Naive thymus-derived CD4-positive, alpha-beta T cell (primary cell): Measurements from ENCODE around the gene STAM. TPM values are rescaled to one million over a fixed set of nuclear protein-coding genes. Genes with fewer than 3 reads are reported as not detected.

Source experiments
- ATAC-seq: fragments of 150-1000 bp; cut with Tn5 transposase; 2 replicates; pipeline ENCODE4 v1.10.0; 2021; ENCODE audit warnings: mild to moderate bottlenecking, moderate library complexity
- CTCF ChIA-PET: fragments of 350-600 bp; sonication (Branson Sonifier 250); formaldehyde crosslinking; loops from one replicate; lab custom pipeline; 2021; ENCODE audit warnings: antibody characterized with exemption; lab: Charles Lee
- POLR2A ChIA-PET: fragments of 350-600 bp; sonication (Branson Sonifier 250); formaldehyde crosslinking; loops from one replicate; lab custom pipeline; 2021; ENCODE audit warnings: antibody characterized with exemption, inconsistent platforms; lab: Charles Lee
- DNase-seq, 9 donors: peaks; one replicate each; pipeline versions ENCODE4 v3.0.0 to v3.0.0-alpha.2; 2020 to 2022; ENCODE audit warnings: mixed read lengths in 1 of 9
- H3K27ac ChIP-seq: one replicate; pipeline ENCODE4 v1.7.0; 2013; ENCODE audit warnings: mild to moderate bottlenecking, low read depth, low read length, moderate library complexity
- H3K27me3 ChIP-seq, 2 donors: one replicate each; pipeline ENCODE4 v1.7.0; 2013; ENCODE audit warnings: low read length in 2 of 2, mild to moderate bottlenecking in 2 of 2, moderate library complexity in 2 of 2; ENCODE audit not compliant: control insufficient read depth in 2 of 2, insufficient read depth in 2 of 2
- H3K36me3 ChIP-seq, 3 experiments: 1 replicate in 2 of 3; 2 replicates in 1 of 3; pipeline ENCODE4 v1.7.0; 2013; ENCODE audit warnings: low read length in 3 of 3, mild to moderate bottlenecking in 3 of 3, moderate library complexity in 1 of 3; ENCODE audit not compliant: insufficient read depth in 3 of 3, control insufficient read depth in 2 of 3
- H3K4me1 ChIP-seq, 2 donors: one replicate each; pipeline ENCODE4 v1.7.0; 2013; ENCODE audit warnings: low read length in 2 of 2, mild to moderate bottlenecking in 2 of 2, moderate library complexity in 1 of 2; ENCODE audit not compliant: control insufficient read depth in 2 of 2, insufficient read depth in 2 of 2
- H3K4me3 ChIP-seq: 2 replicates; pipeline ENCODE4 v1.7.0; 2013; ENCODE audit warnings: mild to moderate bottlenecking, low read length
- H3K9me3 ChIP-seq, 3 experiments: 1 replicate in 2 of 3; 2 replicates in 1 of 3; pipeline ENCODE4 v1.7.0; 2013; ENCODE audit warnings: low read length in 3 of 3; ENCODE audit not compliant: control insufficient read depth in 2 of 3
- H3K27ac Mint-ChIP-seq, 9 donors: one replicate each; pipeline ENCODE4 v1.8.0; 2020 to 2022; ENCODE audit warnings: mixed read lengths in 9 of 9, mild to moderate bottlenecking in 8 of 9, moderate library complexity in 5 of 9, inconsistent platforms in 2 of 9
- H3K27me3 Mint-ChIP-seq, 5 donors: one replicate each; pipeline ENCODE4 v1.8.0; 2021 to 2022; ENCODE audit warnings: mixed read lengths in 5 of 5, mild to moderate bottlenecking in 1 of 5
- H3K36me3 Mint-ChIP-seq, 5 donors: one replicate each; pipeline ENCODE4 v1.8.0; 2020 to 2022; ENCODE audit warnings: mixed read lengths in 5 of 5, mild to moderate bottlenecking in 3 of 5, inconsistent platforms in 1 of 5
- H3K4me1 Mint-ChIP-seq, 7 donors: one replicate each; pipeline ENCODE4 v1.8.0; 2020 to 2022; ENCODE audit warnings: mixed read lengths in 7 of 7, mild to moderate bottlenecking in 3 of 7, inconsistent platforms in 1 of 7
- H3K4me3 Mint-ChIP-seq, 10 donors: one replicate each; pipeline ENCODE4 v1.8.0; 2020 to 2022; ENCODE audit warnings: mild to moderate bottlenecking in 10 of 10, mixed read lengths in 10 of 10, moderate library complexity in 6 of 10, inconsistent platforms in 2 of 10
- H3K9me3 Mint-ChIP-seq, 11 donors: one replicate each; pipeline ENCODE4 v1.8.0; 2020 to 2022; ENCODE audit warnings: mixed read lengths in 11 of 11, mild to moderate bottlenecking in 4 of 11, inconsistent platforms in 1 of 11, moderate library complexity in 1 of 11
- intact Hi-C, 2 donors: fragments of 100-400 bp; cut with micrococcal nuclease; formaldehyde crosslinking; loops; one replicate each; pipeline ENCODE4 v1.15.1; 2023
- polyA plus RNA-seq, 2 donors: library from polyadenylated mRNA; unstranded; fragments of 300-500 nt; fragmentation: Illumina TruSeq; gene quantifications; one replicate each; pipeline ENCODE4 v1.2.3, GENCODE V29; 2021
- total RNA-seq, 6 experiments: library from RNA in 5 of 6; stranded (reverse) in 5 of 6; gene quantifications; 1 replicate in 5 of 6; 2 replicates in 1 of 6; pipeline ENCODE4 v1.2.3 and lab custom pipeline; 2021 to 2026

The STAM gene
- total and polyA plus RNA-seq, 7 experiments from 2014 or later: 11.9 to 25.4 (median 19.4) TPM

- CTCF ChIA-PET: no interaction called here
- intact Hi-C loops: no loop called here
Measured at GRCh38 chr10:17751781-17752445, 108.0 kb downstream of the STAM start, which contains the start of gene TMEM236. Gene TMEM236 (plus strand): TSS chr10:17752201. CDS start chr10:17752296, 95 bp downstream.

GRCh38 chr10:17756557-17757217 is 112.7 kb downstream of the STAM start:
- DNase-seq (no peak), ATAC-seq (peak; percentile 27)
- ChIA-PET POLR2A (no interaction called here), CTCF (interaction anchor here (0.6 kb wide), 1 partner anchor 473 kb away, joined by 3 read pairs; no protein-coding TSS in a partner anchor)
- Mint-ChIP-seq H3K27me3 (no peaks in the 10 kb centered on the region), H3K27ac (no peak overlapping the region), H3K36me3 (peaks cover 0 to 11% (median 0%) of the 10 kb centered on the region in 5 donors), H3K4me3 (peak overlapping the region in 2 of 10 donors; percentile 11 to 62), H3K9me3 (peaks cover 0 to 3% (median 0%) of the 10 kb centered on the region in 11 donors), H3K4me1 (peaks cover 0 to 9% (median 0%) of the 10 kb centered on the region in 7 donors)
- Histone ChIP-seq H3K27me3 (no peaks in the 10 kb centered on the region), H3K4me3 (no peak overlapping the region), H3K27ac (no peak overlapping the region), H3K4me1 (no peaks in the 10 kb centered on the region), H3K36me3 (no peaks in the 10 kb centered on the region), H3K9me3 (no peaks in the 10 kb centered on the region)
- intact Hi-C loops: no loop called here

More at GRCh38 chr10:17751781-17752445, 108.0 kb downstream of the STAM start, which contains the start of gene TMEM236:
- H3K9me3 Mint-ChIP-seq: no peaks in the 10 kb centered on the region
- no peak within 1 kb of the TSS for H3K27ac Mint-ChIP-seq
- H3K4me1 Mint-ChIP-seq: peaks cover 0 to 7% (median 0%) of the 10 kb centered on the region in 7 donors
- POLR2A ChIA-PET: no interaction called here
- H3K36me3 Mint-ChIP-seq: no peaks in the 10 kb centered on the region
- ATAC-seq (no peak), DNase-seq (no peak)
- Histone ChIP-seq H3K9me3 (no peaks in the 10 kb centered on the region), H3K27ac (no peak within 1 kb of the TSS), H3K4me3 (no peak within 1 kb of the TSS), H3K27me3 (no peaks in the 10 kb centered on the region), H3K4me1 (no peaks in the 10 kb centered on the region), H3K36me3 (no peaks in the 10 kb centered on the region)
- H3K4me3 Mint-ChIP-seq: no peak within 1 kb of the TSS
- no peaks in the 10 kb centered on the region for H3K27me3 Mint-ChIP-seq

GRCh38 chr10:17758200-17758599 is 114.2 kb downstream of the STAM start:
- no peak for ATAC-seq
- no peak for DNase-seq
- Mint-ChIP-seq H3K36me3 (peaks cover 0 to 11% (median 0%) of the 10 kb centered on the region in 5 donors), H3K27ac (no peak overlapping the region), H3K4me3 (no peak overlapping the region), H3K4me1 (peaks cover 0 to 9% (median 0%) of the 10 kb centered on the region in 7 donors), H3K9me3 (peaks cover 0 to 4% (median 0%) of the 10 kb centered on the region in 11 donors), H3K27me3 (no peaks in the 10 kb centered on the region)
- no peaks in the 10 kb centered on the region for H3K4me1 ChIP-seq
- H3K27ac ChIP-seq: no peak overlapping the region
- ChIA-PET POLR2A (no interaction called here), CTCF (no interaction called here)
- intact Hi-C loops: no loop called here
- H3K4me3 ChIP-seq: no peak overlapping the region
- H3K27me3 ChIP-seq: no peaks in the 10 kb centered on the region
- H3K36me3 ChIP-seq: no peaks in the 10 kb centered on the region
- H3K9me3 ChIP-seq: no peaks in the 10 kb centered on the region

- no peaks in the 10 kb centered on the region for H3K9me3 ChIP-seq
- DNase-seq (no peak), ATAC-seq (no peak)
- H3K27me3 ChIP-seq: no peaks in the 10 kb centered on the region
- Mint-ChIP-seq H3K36me3 (peaks cover 0 to 11% (median 0%) of the 10 kb centered on the region in 5 donors), H3K4me1 (peaks cover 0 to 9% (median 0%) of the 10 kb centered on the region in 7 donors), H3K27ac (no peak overlapping the region), H3K27me3 (no peaks in the 10 kb centered on the region), H3K9me3 (peaks cover 0 to 4% (median 0%) of the 10 kb centered on the region in 11 donors), H3K4me3 (no peak overlapping the region)
- no peaks in the 10 kb centered on the region for H3K4me1 ChIP-seq
- ChIA-PET CTCF (no interaction called here), POLR2A (no interaction called here)
- H3K27ac ChIP-seq: no peak overlapping the region
- no peak overlapping the region for H3K4me3 ChIP-seq
- no peaks in the 10 kb centered on the region for H3K36me3 ChIP-seq
- intact Hi-C loops: no loop called here
Measured at GRCh38 chr10:17758896-17759295, 114.9 kb downstream of the STAM start.

GRCh38 chr10:17764142-17764541 is 120.2 kb downstream of the STAM start:
- Mint-ChIP-seq H3K9me3 (peaks cover 0 to 8% (median 0%) of the 10 kb centered on the region in 11 donors), H3K4me3 (no peak overlapping the region), H3K36me3 (peaks cover 0 to 11% (median 3%) of the 10 kb centered on the region in 5 donors), H3K4me1 (no peaks in the 10 kb centered on the region), H3K27me3 (peaks cover 0 to 12% (median 0%) of the 10 kb centered on the region in 5 donors), H3K27ac (no peak overlapping the region)
- H3K27ac ChIP-seq: no peak overlapping the region
- H3K36me3 ChIP-seq: no peaks in the 10 kb centered on the region
- H3K27me3 ChIP-seq: no peaks in the 10 kb centered on the region
- ATAC-seq (no peak), DNase-seq (no peak)
- ChIA-PET CTCF (no interaction called here), POLR2A (no interaction called here)
- no peaks in the 10 kb centered on the region for H3K9me3 ChIP-seq
- intact Hi-C loops: no loop called here
- no peak overlapping the region for H3K4me3 ChIP-seq
- H3K4me1 ChIP-seq: no peaks in the 10 kb centered on the region

- Histone ChIP-seq H3K4me3 (no peak overlapping the region), H3K27ac (no peak overlapping the region), H3K4me1 (no peaks in the 10 kb centered on the region), H3K27me3 (no peaks in the 10 kb centered on the region), H3K36me3 (no peaks in the 10 kb centered on the region), H3K9me3 (no peaks in the 10 kb centered on the region)
- ATAC-seq (no peak), DNase-seq (no peak)
- CTCF ChIA-PET: no interaction called here
- H3K27ac Mint-ChIP-seq: no peak overlapping the region
- H3K27me3 Mint-ChIP-seq: peaks cover 0 to 12% (median 0%) of the 10 kb centered on the region in 5 donors
- POLR2A ChIA-PET: no interaction called here
- H3K9me3 Mint-ChIP-seq: peaks cover 0 to 8% (median 0%) of the 10 kb centered on the region in 11 donors
- no peak overlapping the region for H3K4me3 Mint-ChIP-seq
- intact Hi-C loops: no loop called here
- H3K4me1 Mint-ChIP-seq: no peaks in the 10 kb centered on the region
- peaks cover 0 to 5% (median 0%) of the 10 kb centered on the region in 5 donors for H3K36me3 Mint-ChIP-seq
Measured at GRCh38 chr10:17765602-17766001, 121.7 kb downstream of the STAM start.
